Astrocyte (in vitro differentiated cells and primary cell): ENCODE data around the gene ZSCAN23.

Experiments used
- EZH2 ChIP-seq: IDR thresholded peaks from 2 replicates; pipeline ENCODE4 v1.6.1; 2012; ENCODE audit warnings: mild to moderate bottlenecking, low read length, inconsistent platforms; ENCODE audit not compliant: insufficient read depth
- TF ChIP-seq, protein P1 (sequence below): IDR thresholded peaks from 2 replicates; pipeline ENCODE4 v1.5.1; 2011; ENCODE audit warnings: low read depth, mild to moderate bottlenecking, inconsistent platforms, low read length, moderate library complexity; ENCODE audit not compliant: insufficient read depth

DNA sequence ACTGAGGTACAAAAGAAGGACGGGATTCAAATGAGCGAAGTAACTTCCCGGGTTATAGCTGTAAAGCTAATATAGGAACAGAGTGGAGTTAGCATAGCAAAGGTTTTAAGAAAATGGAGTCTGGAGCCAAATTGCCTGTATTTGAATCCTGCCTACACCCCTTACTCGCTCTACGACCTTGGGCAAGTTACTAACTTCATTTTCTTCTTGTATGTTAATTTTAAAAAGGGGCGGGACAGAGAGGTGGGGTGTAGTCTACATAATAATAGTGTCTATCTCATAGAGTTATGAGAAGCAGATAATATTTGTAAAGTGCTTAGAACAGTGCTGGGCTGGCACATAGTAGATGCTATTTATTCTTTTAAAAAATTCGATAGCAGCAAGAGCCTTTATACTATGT, 705 bp downstream of the ZSCAN23 start:
- TF ChIP-seq, protein P1, sequence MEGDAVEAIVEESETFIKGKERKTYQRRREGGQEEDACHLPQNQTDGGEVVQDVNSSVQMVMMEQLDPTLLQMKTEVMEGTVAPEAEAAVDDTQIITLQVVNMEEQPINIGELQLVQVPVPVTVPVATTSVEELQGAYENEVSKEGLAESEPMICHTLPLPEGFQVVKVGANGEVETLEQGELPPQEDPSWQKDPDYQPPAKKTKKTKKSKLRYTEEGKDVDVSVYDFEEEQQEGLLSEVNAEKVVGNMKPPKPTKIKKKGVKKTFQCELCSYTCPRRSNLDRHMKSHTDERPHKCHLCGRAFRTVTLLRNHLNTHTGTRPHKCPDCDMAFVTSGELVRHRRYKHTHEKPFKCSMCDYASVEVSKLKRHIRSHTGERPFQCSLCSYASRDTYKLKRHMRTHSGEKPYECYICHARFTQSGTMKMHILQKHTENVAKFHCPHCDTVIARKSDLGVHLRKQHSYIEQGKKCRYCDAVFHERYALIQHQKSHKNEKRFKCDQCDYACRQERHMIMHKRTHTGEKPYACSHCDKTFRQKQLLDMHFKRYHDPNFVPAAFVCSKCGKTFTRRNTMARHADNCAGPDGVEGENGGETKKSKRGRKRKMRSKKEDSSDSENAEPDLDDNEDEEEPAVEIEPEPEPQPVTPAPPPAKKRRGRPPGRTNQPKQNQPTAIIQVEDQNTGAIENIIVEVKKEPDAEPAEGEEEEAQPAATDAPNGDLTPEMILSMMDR: no peak
- TF ChIP-seq EZH2: no peak
